HG02938 (cell line): ENCODE results near the gene GATA5.

Experiments
- ATAC-seq: cut with Tn5 transposase; IDR thresholded peaks from one replicate; pipeline ENCODE4 v1.9.1; 2021; ENCODE audit warnings: mild to moderate bottlenecking, moderate library complexity; ENCODE audit not compliant: unreplicated experiment

Gene GATA5

GRCh38 chr20:62457098-62457497 is 18.7 kb downstream of the GATA5 start:
- ATAC-seq, result no peak

GRCh38 chr20:62455929-62456328 is 19.9 kb downstream of the GATA5 start:
- ATAC-seq, result no peak

- ATAC-seq, result no peak
Measured at GRCh38 chr20:62454904-62455636, 20.7 kb downstream of the GATA5 start.

- no peak for ATAC-seq
Measured at GRCh38 chr20:62453186-62453808, 22.5 kb downstream of the GATA5 start.

- no peak for ATAC-seq
Measured at GRCh38 chr20:62452475-62453095, 23.2 kb downstream of the GATA5 start.

- no peak for ATAC-seq
Measured at GRCh38 chr20:62451970-62452369, 23.8 kb downstream of the GATA5 start.

- ATAC-seq, result no peak
Measured at GRCh38 chr20:62451156-62451767, 24.5 kb downstream of the GATA5 start.

GRCh38 chr20:62449951-62450691 is 25.7 kb downstream of the GATA5 start:
- ATAC-seq, result no peak

- no peak for ATAC-seq
Measured at GRCh38 chr20:62448788-62449187, 27.0 kb downstream of the GATA5 start.

- no peak for ATAC-seq
Measured at GRCh38 chr20:62448038-62448437, 27.8 kb downstream of the GATA5 start.

GRCh38 chr20:62446888-62447869 is 28.6 kb downstream of the GATA5 start:
- ATAC-seq, result no peak

- ATAC-seq, result no peak
Measured at GRCh38 chr20:62446481-62446880, 29.3 kb downstream of the GATA5 start.

- no peak for ATAC-seq
Measured at GRCh38 chr20:62445553-62446340, 30.0 kb downstream of the GATA5 start.

GRCh38 chr20:62444286-62444685 is 31.5 kb downstream of the GATA5 start:
- ATAC-seq, result no peak

- no peak for ATAC-seq
Measured at GRCh38 chr20:62441987-62442539, 33.7 kb downstream of the GATA5 start.

- ATAC-seq, result no peak
Measured at GRCh38 chr20:62439218-62439617, 36.6 kb downstream of the GATA5 start.

GRCh38 chr20:62437927-62438326 is 37.9 kb downstream of the GATA5 start:
- ATAC-seq, result no peak

- ATAC-seq, result no peak
Measured at GRCh38 chr20:62437496-62437895, 38.3 kb downstream of the GATA5 start.

GRCh38 chr20:62436692-62437091 is 39.1 kb downstream of the GATA5 start:
- ATAC-seq, result no peak
